Measurements from ENCODE around the gene RCOR3.
"Not testable (repeated sequence)": the region's sequence is repeated elsewhere in the genome, so short reads cannot be mapped to it uniquely, and the experiment has no call there.

RCOR3 gene
- 38.9 to 47.6 reads per million in 2 donors for total RNA-seq

- DNase-seq, result peak; percentile 84
These were observed at the start of gene RCOR3 for GRCh38 chr1:211258756-211259637. Gene RCOR3 (plus strand): TSS chr1:211259366. CDS start chr1:211259561, 195 bp downstream.

- DNase-seq, result no peak
These were observed 49.1 kb upstream of the RCOR3 start for GRCh38 chr1:211210052-211210451.

GRCh38 chr1:211210965-211211364, 48.2 kb upstream of the RCOR3 start:
- DNase-seq, result no peak

GRCh38 chr1:211213702-211214101, 45.5 kb upstream of the RCOR3 start:
- DNase-seq, result no peak

- DNase-seq, result no peak
These were observed 43.6 kb upstream of the RCOR3 start for GRCh38 chr1:211215577-211215976.

- no peak for DNase-seq
These were observed 41.8 kb upstream of the RCOR3 start for GRCh38 chr1:211217392-211217791.

GRCh38 chr1:211222469-211223234, 36.5 kb upstream of the RCOR3 start:
- DNase-seq, result not testable (repeated sequence)

- DNase-seq, result peak; percentile 16
These were observed 30.4 kb upstream of the RCOR3 start for GRCh38 chr1:211228573-211229364.

GRCh38 chr1:211229365-211229759, 29.8 kb upstream of the RCOR3 start:
- no peak for DNase-seq

- DNase-seq, result no peak
These were observed 27.3 kb upstream of the RCOR3 start for GRCh38 chr1:211231873-211232272.

- no peak for DNase-seq
These were observed 22.4 kb upstream of the RCOR3 start for GRCh38 chr1:211236633-211237320.

- DNase-seq, result no peak
These were observed 21.6 kb upstream of the RCOR3 start for GRCh38 chr1:211237579-211237978.

- DNase-seq, result not testable (repeated sequence)
These were observed 18.6 kb upstream of the RCOR3 start for GRCh38 chr1:211240567-211240966.

- DNase-seq, result no peak
These were observed 18.1 kb upstream of the RCOR3 start for GRCh38 chr1:211241071-211241470.

- not testable (repeated sequence) for DNase-seq
These were observed 15.5 kb upstream of the RCOR3 start for GRCh38 chr1:211243639-211244038.

- not testable (repeated sequence) for DNase-seq
These were observed 12.6 kb upstream of the RCOR3 start for GRCh38 chr1:211246583-211246982.

- no peak for DNase-seq
These were observed 11.2 kb upstream of the RCOR3 start for GRCh38 chr1:211247921-211248320.

GRCh38 chr1:211249611-211250010, 9.6 kb upstream of the RCOR3 start:
- not testable (repeated sequence) for DNase-seq

GRCh38 chr1:211257826-211258225, 1.3 kb upstream of the RCOR3 start:
- DNase-seq, result no peak

- peak; percentile 43 for DNase-seq
These were observed 833 bp upstream of the RCOR3 start for GRCh38 chr1:211258310-211258755.

- DNase-seq, result peak; percentile 50
These were observed 516 bp downstream of the RCOR3 start for GRCh38 chr1:211259638-211260126.
